Uterus (tissue), 2 donors: ENCODE results near the gene CDK5RAP3.

Experiments used
- CTCF ChIP-seq, 4 experiments: fragments of 200-600 bp in 2 of 4; fragments of 450-650 bp in 2 of 4; sonication (generic) in 2 of 4; IDR thresholded peaks; one replicate each; pipeline ENCODE4 v1.5.1; 2016 to 2019; ENCODE audit warnings: antibody characterized with exemption in 4 of 4, mild to moderate bottlenecking in 2 of 4, moderate library complexity in 1 of 4
- POLR2A ChIP-seq, 2 donors: fragments of 450-650 bp; IDR thresholded peaks; one replicate each; pipeline ENCODE4 v1.6.1; 2016; ENCODE audit warnings: antibody characterized with exemption in 2 of 2, mild to moderate bottlenecking in 1 of 2, moderate library complexity in 1 of 2

- TF ChIP-seq POLR2A (IDR thresholded peaks at IDR 0.05) (no peak), CTCF (IDR thresholded peaks at IDR 0.05) (no peak)
Observed at GRCh38 chr17:47987240-47987835, 16.4 kb downstream of the CDK5RAP3 start.
